ENCODE measurements around the gene NME7.
"Not testable (repeated sequence)": the region's sequence is repeated elsewhere in the genome, so short reads cannot be mapped to it uniquely, and the experiment has no call there.

Gene NME7

DNA sequence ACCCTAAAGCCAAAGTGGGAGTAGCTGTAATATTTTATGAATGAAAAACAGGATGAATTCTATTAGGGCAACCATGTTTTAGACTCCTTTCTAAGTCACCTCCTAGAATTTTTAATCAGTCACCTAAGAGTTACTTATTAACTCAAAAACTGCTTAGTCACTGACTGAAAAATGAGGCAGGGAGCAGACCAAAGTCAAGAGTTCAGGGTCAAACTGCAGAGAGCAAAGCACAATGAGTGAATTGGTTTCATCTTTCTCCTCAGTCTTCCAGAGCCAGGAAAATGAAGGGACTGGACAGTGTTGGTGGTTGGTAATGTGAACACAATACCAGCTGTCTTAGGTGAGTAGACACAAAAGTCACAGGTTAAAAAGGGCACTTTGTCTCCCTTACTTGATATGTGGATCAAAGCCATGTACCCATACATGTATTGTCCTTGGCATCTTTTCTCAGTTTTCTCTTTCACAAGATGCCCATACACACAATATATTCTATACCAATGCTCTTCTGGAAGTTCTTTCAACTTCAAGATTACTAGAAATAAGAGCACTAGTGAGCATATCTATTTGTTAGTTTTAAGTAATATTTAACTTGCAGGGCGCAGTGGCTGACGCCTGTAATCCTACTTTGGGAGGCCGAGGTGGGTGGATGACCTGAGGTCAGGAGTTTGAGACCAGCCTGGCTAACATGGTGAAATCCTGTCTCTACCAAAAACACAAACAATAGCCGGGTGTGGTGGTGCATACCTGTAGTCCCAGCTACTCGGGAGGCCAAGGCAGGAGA, 218.9 kb downstream of the NME7 start:
- no peak for DNase-seq

DNA sequence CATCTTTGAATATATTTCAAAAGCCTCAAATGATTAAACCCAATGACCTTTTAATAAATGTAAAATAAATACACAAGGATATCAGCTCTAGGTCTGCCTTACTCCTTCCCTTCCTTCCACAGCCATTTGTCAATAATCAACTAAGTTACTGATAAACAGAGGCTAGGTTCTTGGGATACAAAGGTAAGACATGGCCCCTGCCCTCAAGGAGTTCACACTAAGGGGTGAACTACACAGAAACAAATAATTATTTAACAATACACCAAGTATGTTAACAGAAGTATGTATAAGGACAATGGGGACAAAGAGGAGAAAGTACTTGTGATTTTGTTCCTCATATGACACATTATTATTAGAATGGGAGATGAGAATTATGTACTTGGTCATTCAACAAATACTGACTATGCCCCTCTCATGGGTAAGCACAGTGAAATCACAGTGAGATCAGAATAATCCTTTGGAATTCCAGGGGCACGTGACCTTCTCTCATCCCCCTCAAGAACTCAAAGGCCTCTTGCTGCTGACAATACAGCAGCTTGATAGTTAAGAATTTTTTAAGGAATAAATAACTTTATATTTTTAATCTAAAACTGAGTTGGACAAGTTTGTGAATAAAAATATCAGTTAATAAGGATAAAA, 220.9 kb downstream of the NME7 start:
- no peak for DNase-seq

DNA sequence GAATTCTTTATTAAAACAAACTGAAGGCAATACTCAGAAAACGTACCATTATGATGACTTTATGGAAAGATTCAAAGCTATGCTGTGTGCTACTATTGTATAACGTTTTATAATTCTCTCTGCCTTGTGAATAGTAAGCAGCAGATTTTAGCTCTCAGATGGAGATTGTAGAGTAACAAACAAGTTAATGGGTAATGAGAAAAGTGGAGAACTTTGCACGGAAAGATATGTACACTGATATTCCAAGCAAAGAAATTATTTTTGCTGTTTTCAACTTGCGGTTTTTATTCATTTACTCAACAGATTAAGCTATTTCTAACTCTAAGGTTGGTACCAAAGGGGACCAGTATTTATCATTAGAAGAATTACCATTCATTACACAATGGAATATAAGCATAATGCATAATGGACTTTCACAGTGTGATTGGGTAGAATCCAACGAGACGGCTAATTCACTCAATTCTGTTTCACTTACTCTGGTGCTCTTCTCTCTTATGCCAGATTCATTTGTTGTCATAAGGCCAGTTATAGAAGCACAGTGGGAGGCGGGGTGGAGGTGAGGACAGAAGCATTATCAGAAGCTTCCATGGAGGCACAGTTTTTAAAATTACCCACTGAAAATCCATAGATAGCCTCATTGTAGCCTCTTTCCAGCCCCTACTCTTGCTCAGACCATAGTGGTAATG, 222.5 kb downstream of the NME7 start:
- DNase-seq: no peak

DNA sequence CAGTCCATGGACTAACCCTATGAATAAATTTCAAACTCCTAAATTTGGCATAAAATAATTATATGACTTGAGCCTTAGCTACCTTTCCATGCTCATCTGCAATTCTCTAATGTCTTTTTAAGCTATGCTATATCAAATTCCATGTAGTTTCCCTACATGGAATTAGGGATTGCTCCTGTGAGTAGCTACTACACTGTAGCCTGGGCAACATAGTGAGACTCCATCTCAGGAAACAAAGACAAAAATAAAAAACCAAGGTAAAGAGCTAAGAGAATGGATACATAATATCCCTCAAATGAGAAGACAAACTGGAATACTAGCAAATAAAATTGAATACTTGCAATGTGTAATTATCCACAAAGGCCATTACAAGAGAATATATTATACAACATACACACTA, 223.6 kb downstream of the NME7 start:
- DNase-seq: no peak

DNA sequence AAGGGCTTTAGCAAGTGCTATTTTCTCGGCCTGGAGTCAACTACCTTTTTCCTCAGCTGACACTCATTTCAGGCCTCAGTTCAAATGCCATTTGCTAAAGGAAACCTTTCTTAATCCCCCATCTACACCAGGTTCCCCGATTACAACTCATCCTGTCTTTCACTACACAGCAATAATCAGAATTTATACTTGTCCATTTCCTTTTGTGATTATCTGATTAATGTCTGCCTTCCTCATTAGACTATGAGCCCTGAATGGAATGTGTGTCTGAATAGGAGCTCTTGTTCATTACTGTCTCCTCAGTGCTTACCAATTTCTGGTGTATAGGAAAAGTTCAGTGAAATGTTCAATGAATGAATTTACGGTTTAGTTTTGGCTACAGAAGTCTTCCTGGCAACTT, 224.3 kb downstream of the NME7 start:
- no peak for DNase-seq

DNA sequence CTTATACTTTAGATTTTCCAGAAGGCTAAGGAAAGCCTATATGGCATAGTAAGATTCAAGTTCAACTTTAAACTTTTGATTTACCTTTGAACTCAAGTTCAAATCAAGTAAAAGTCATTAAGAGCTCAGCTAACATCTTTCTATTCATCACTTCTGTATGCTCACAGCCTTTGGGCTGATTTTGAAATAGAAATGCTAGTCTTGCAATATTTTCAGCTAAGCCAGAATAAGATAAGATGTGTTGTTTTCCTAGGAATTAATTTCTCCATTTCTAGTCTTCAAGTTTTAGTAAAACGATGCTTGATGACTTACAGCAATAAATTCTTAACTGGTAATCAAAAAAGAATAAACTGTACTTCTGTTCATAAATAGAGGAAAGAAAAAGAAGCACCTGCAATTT, 225.5 kb downstream of the NME7 start:
- no peak for DNase-seq

DNA sequence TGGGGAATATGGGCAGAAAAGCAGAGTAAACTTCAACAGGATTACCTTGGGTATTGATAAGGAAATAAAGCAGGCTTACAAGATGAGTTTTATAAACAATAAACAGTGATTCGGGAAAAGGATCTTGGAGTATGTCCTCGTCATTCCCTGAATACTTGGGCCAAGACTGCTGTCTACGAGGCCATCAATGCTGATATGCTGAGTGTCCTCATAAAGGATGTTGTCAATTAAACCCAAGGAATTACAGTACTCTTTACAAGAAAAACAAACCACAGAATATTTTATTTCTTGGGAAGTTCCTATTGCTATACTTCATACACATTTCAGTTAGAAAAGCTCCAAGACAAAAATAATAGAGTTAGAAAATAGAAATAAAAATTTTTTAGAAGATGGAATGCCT, 226.2 kb downstream of the NME7 start:
- DNase-seq: no peak

DNA sequence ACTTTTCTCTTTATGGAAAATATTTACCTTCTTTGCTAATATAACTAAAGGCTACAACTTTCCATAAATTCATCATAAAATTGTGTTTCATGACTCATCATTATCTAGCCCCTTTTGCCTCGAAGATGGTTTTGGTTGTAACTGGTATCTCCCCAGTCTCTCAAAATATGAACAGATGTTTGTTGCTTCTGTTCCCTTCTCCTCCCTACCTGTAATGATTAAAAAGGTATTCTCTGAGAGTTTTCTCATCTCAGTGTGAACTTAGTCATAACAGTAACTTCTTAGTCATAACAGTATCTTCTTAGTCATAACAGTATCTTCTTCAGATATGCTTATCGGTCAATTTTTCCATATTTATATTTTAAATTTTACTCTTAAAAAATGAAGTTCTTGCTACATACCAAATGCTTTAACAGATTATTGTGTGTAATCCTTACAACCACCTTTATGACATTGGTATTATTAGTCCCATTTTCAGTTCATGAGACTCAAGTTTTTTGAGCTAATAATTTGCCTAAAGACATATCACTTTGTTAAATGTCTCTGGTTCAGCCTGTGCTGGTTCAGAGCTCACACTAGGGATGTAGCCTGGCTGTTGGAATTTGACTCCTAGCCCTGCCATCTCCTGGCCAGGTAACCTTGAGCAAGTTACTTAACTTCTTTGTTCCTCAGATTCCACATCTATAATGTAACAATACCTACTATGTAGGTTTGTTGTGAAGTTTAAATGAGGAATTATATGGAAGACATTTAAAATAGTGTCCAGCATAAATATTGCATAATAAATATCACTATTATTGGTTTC, 228.5 kb downstream of the NME7 start:
- DNase-seq: no peak

DNA sequence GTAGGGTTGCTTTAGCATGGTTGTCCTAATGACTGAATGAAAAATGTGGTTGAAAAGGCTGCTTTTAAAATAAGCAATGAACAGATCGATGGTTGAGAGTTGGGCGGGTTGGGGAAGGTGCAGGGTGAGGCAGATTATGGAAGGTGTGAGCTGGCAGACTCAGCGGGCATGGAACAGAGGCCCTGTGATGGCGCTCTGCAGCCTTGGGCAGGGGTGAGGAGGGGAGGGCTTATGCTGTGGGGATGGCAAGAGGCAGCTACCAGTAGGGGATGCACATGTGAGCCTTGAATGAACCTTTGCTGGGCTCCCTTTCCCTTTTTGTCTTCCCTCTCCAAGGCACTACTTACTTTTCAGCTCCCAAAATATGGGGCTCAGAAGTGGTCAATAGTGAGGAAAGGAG, 230.2 kb downstream of the NME7 start:
- DNase-seq: no peak

DNA sequence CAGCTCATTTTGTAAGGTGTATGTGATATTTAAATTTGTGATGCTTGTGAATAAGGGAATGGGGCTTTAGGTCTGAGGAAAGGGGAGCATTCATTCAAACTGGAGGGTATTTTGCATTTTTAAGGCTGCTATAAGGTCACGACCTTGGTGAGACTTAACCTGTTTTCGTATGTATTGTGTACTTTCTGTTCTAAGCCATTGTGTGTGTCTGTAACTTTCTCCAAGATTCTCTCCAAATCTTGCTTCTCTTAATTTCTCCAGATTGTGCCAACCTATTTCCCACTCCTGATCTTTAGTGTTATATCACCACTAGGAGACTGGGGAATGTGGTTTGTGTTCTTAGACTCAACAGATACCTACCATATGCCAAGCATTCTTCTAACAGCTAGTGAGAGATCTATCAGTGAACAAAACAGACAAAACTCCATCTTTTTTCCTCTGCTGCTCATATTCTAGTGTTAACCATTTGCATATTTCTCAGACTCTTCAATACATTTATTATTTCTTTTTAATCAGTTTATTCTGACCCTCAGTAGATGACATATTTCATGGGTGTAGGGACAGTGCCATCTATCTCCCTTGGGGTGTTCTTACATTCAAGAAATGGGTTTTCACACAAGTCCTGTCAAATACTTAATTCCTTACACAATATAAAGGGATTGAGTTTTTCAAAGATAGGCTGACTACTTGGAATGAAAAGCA, 233.6 kb downstream of the NME7 start:
- no peak for DNase-seq

DNA sequence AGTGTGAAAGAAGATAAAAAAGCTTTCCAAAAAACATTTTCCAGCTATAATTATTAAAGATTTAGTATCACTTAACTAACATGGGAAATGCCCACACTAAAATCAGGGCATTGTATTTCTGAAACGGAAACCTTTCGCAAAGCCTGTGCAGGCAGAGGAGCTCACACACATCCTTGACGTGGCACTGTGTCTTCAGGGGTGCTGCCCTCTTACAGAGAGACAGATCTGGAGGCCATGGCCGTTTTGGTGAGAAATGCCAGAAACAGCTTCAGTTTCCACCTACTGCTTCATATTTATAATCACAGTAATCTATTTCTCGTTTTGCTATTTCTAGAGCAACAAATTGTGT, 234.4 kb downstream of the NME7 start:
- no peak for DNase-seq

DNA sequence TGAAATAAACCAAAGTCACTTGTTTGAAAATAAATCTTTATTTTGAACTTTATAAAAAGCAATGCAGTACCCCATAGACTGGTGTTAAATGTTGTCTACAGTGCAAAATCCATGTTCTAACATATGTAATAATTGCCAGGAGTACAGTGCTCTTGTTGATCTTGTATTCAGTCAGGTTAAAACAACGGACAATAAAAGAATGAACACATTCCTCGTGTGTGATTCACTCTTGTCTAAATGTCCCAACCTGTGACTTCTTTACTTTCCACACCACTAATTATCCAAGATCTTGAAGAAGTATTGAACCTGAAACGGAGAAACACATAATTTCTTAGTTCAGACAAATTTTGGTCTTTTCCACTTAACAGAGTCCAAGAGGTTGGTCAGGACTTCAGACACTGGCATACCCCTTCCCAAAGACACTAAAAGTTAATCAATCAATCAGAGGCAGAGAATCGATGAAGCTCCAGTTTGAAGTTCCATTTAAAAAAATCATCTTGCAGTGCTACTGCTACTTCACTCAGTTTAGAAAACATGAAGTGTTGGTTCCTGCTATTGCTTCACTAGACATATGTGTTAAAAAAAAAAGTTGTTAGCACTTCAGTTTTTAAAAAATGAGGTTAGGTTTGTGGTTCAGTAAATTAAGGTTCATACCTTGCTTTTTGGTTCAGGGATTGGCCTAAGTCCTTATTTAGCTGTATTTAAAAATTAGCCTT, 234.9 kb downstream of the NME7 start:
- DNase-seq: no peak

DNA sequence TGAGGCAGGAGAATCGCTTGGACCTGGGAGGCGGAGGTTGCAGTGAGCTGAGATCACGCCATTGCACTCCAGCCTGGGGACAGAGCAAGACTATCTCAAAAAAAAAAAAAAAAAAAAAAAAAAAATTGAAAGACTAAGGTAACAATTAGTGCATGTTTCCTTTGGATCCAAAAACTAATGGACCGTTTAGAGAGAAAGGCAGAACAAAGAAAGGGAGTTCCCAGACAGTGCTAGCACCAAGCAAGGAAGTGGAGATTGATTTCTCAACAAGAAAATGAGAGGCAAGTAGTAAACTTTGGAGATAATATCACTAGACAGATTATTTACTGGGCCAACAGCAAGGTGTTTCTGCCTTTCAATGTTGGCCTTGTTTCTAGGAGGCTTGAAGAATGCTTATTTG, 236.9 kb downstream of the NME7 start:
- no peak for DNase-seq

DNA sequence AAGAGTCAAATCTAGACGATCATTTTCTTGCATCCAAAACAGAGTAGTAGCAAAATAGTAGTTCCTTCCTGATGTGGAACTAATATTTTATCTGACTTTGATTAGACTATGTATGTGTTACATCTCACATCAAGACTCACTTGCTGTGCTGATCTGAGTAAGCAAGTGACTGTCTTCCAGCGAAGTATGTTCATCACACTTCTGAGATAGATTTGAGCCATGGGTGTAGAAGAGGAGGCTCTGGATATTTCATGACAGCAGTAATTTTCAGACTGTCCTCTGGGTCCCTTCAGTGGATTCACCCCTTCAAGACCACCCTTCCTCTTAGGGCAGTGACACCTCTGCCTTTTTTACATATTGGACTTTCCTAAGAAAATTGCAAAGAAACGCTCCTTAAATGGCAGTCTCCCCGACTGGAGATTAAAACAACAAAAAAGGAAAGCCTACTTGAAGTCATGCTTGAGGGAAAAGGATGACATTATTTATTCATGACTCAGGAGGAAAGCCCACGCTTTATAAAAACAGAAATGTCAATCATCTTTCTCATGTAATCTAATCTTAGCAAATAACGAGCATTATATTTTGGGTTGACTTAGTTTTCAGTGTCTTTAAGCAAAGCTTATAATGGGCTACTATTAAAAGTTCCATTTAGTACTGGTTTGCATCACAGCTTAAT, 238.3 kb downstream of the NME7 start:
- DNase-seq: no peak

DNA sequence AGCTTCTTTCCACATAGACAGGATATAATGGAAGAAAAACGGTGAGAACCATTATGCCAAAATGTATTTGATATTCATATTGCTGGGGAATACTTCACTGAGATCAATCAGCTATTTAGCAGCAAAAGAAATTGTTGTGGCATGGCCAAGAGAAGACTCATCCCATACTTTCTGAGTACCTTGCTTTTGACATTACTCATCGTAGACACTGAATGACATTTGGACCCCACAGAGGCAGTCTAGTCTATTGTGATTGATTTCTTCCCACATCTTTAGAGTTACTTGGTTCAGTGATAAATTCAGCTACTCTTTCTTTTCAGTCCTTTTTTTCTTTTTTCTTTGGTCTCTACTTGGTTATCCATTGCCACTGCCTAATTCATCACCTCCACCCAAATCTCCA, 239.0 kb downstream of the NME7 start:
- DNase-seq: no peak

DNA sequence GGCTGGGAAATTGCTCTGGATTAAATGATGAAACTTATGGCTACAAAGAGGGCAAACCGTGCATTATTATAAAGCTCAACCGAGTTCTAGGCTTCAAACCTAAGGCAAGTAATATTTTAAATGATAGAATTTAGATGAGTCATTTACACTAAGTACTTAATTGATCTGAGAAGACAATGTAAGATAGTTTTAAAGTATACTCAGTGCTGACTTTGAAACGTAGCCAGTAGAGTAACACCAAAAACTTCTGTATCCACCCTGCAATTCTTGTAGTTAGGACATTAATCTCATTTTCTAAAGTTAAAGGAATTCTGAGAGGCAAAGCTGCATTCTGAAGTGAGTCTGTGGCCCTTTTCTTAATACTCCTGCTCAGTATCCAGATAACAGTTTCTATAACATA, 240.3 kb downstream of the NME7 start:
- DNase-seq: no peak

DNA sequence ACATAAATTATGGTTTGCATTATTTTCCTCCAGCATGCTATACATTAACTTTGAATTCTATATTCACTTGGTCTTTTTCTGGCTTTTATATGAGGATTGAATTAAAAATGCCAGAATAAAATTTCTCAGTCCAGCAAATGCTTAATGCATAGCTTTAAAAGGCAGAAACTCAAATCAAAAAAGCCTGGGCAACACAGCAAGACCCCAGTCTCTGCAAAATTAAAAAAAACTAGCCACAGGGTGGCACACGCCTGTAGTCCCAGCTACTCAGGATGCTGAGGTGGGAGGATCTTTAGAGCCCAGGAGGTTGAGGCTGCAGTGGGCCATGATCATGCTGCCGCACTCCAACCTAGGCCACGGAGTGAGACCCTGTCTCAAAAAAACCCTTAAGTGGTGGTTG, 241.3 kb downstream of the NME7 start:
- no peak for DNase-seq

DNA sequence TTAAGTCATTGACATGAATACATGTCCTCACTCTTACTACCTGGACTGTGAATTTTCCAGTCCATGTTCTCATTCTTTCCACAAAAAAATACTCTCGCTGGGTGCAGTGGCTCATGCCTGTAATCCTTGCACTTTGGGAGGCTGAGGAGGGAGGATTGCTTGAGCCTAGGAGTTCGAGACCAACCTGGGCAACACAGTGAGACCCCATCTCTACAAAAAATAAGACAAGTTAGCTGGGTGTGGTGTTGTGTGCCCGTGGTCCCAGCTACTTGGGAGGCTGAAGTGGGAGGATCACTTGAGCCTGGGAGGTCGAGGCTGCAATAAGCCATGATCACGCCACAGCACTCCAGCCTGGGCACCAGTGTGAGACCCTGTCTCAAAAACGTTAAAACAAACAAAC, 242.0 kb downstream of the NME7 start:
- not testable (repeated sequence) for DNase-seq

DNA sequence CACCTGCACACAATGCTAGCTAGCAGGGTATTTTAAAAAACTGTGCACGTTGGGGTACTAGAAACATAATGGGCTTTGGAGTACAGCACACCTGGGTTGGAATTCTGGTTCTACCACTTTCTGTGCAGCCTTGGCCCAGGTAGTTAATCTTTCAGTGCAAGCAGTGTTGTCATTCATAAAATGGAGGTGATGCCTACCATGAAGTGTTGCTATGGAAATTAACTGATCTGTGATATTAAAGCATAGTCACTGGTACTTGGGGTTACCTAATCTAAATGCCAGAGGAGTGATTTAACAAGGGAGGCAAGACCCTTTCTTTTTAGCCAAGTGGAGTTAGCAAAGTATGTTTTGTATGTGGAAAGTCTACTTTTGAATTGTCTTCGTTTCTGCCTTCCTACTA, 243.1 kb downstream of the NME7 start:
- DNase-seq: no peak

DNA sequence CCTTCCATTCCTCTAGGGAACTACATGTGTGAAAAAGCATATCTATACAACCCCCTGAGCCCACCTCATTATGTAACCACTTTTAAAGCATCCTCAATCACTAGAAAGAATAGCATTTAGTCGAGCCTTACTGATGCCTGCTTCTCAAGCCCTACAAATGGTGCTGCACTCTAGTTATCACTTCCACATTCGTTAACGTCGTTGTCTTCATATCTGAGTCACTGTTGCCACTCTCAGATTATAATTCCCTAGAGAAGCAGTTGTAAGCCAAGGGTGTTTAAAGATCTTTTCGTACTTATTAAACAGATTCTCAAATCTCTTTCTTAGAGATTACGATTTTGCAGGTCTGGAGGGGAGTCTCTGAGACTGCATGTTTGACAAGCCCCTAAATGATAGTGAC, 244.6 kb downstream of the NME7 start:
- DNase-seq: no peak

DNA sequence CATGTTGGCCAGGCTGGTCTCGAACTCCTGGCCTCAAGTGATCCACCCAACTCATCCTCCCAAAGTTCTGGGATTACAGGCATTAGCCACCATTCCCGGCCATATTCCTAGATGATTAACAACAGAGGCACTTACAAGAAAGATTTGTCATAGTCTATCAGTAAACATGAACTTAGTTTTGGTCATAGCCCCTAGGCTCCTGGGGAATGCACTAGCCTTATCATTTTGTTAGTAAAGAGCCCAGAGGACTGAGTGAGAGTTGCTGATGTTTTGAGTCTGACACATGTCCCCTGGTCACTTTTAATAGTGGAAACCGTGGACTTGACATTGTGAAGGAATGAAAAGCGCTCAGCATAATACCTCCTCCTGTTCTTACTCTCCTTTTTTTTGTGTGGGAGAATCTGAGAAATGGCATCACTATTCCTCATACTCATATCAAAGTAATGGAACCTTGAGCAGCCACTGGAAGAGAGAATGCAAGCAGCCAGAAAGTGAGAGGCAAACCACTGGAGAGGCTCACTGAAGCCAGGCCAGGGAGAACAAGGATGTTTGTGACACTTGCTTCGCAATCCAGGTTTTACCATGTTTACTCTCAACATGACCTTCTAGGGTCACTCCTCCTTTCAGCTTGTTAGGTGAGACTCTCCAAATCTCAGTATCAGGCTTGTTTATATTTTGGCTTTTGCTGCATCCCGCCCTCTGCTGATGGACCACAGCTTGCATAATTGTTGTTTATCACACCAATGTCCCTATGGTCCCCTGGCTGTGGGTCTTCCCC, 246.3 kb downstream of the NME7 start:
- no peak for DNase-seq

All from activated CD8-positive, alpha-beta memory T cell treated with anti-CD3 and anti-CD28 coated beads, Interleukin-2, amount 50 U/mL, for 4 hours (primary cell).